ENCODE measurements around the gene CEACAM4.

CEACAM4 gene

DNA sequence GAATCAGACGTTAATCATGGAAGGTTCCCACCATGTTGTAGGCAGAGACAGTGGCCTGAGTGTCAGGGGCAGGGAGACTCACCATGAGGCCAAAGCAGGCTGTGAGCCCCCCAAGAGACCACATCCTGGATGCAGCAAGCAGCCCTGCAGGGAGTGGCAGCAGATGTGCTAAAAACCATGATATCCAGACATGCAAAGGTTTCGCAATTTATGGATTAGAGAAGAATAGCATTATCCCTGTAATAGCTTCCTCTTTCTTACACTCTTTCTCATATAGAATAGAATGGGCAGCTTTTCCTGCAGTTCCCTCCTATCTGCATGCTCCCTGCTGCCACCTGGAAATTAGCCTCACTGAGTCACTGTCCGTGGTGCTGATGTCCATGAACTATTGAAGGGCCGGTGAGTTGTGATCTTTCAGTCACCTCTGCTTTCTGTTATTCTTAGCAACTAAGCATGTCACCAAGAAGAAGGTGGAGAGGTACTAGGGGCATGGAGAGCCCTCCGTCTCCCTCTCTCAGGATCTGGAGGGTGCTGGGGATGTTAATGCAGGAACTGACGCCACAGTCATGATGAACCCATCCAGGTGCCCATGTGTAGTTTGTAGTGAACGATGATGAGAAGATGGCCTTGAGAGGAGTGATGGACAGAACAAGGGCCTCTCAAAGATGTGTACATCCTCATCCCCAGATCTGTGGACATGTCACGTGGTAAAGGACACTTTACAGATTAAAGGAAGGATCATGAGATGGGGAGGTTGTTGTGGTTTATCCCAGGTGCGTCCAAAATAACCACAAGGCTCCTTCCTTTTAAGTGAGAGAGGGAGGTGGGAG lies 9.9 kb downstream of the CEACAM4 start:
- Histone ChIP-seq H3K4me3 (ENCODE audit: low read length) (no peak overlapping the region), H3K36me3 (ENCODE audit: control insufficient read depth, low read depth, low read length) (no peaks in the 10 kb centered on the region), H3K9ac (ENCODE audit: low read length) (no peak overlapping the region), H3K27ac (ENCODE audit: low read length) (no peak overlapping the region), H3K4me1 (ENCODE audit: control insufficient read depth, low read depth, low read length) (no peaks in the 10 kb centered on the region), H3K9me3 (ENCODE audit: control insufficient read depth, low read depth, low read length) (no peaks in the 10 kb centered on the region), H3K27me3 (ENCODE audit: control insufficient read depth, insufficient read depth, low read length) (no peaks in the 10 kb centered on the region)

DNA sequence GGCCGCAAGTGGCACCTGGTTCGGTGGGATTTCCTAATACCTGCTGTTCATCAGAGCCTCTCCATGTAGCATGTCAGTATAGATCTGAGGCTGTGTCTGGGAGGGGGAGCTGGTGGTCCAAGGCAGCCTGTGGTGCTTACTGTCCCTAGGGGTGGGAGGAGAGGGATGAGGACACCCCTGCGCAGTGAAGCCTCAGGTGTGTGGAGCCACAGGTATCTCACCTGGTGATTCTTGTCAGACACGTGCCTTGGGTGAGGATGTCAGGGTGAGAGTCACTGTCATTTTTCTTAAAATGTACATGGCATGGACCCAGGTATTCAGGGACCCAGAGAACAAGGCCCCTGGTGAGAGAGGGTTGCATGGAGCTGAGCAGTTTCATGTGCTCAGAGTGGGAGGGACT lies 11.7 kb downstream of the CEACAM4 start:
- H3K27ac ChIP-seq (ENCODE audit: low read length): no peak overlapping the region

GRCh38 chr19:41612483-41612882 lies 14.4 kb downstream of the CEACAM4 start:
- Histone ChIP-seq H3K9me3 (ENCODE audit: control insufficient read depth, low read depth, low read length) (no peaks in the 10 kb centered on the region), H3K27ac (ENCODE audit: low read length) (no peak overlapping the region), H3K9ac (ENCODE audit: low read length) (no peak overlapping the region), H3K27me3 (ENCODE audit: control insufficient read depth, insufficient read depth, low read length) (no peaks in the 10 kb centered on the region), H3K4me3 (ENCODE audit: low read length) (no peak overlapping the region), H3K36me3 (ENCODE audit: control insufficient read depth, low read depth, low read length) (no peaks in the 10 kb centered on the region), H3K4me1 (ENCODE audit: control insufficient read depth, low read depth, low read length) (no peaks in the 10 kb centered on the region)

More for the DNA sequence above, 11.7 kb downstream of the CEACAM4 start:
- Histone ChIP-seq H3K9me3 (ENCODE audit: control insufficient read depth, low read depth, low read length) (no peaks in the 10 kb centered on the region), H3K27me3 (ENCODE audit: control insufficient read depth, insufficient read depth, low read length) (no peaks in the 10 kb centered on the region), H3K36me3 (ENCODE audit: control insufficient read depth, low read depth, low read length) (no peaks in the 10 kb centered on the region), H3K4me3 (ENCODE audit: low read length) (no peak overlapping the region), H3K9ac (ENCODE audit: low read length) (no peak overlapping the region), H3K4me1 (ENCODE audit: control insufficient read depth, low read depth, low read length) (no peaks in the 10 kb centered on the region)

GRCh38 chr19:41610789-41611188 lies 16.1 kb downstream of the CEACAM4 start:
- Histone ChIP-seq H3K9ac (ENCODE audit: low read length) (no peak overlapping the region), H3K27me3 (ENCODE audit: control insufficient read depth, insufficient read depth, low read length) (peaks cover 3% of the 10 kb centered on the region), H3K27ac (ENCODE audit: low read length) (no peak overlapping the region), H3K9me3 (ENCODE audit: control insufficient read depth, low read depth, low read length) (no peaks in the 10 kb centered on the region), H3K36me3 (ENCODE audit: control insufficient read depth, low read depth, low read length) (no peaks in the 10 kb centered on the region), H3K4me1 (ENCODE audit: control insufficient read depth, low read depth, low read length) (no peaks in the 10 kb centered on the region), H3K4me3 (ENCODE audit: low read length) (no peak overlapping the region)

DNA sequence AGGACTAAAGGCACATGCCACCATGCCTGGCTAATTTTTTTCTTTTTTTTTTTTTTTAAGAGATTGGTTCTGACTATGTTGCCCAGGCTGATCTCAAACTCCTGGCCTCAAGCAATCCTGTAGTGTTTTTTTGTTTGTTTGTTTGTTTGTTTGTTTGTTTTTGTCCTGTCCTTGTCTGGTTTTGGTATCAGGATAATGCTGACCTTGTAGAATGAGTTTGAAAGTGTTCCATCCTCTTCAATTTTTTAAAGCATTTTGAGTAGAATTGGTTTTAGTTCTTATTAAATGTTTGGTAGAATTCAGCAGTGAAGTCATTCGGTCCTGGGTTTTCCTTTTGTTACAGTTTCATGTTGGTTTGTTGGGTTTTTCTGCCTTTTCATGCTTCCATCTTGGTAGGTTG lies 19.2 kb downstream of the CEACAM4 start:
- H3K9ac ChIP-seq (ENCODE audit: low read length): no peak overlapping the region
- H3K4me3 ChIP-seq (ENCODE audit: low read length): no peak overlapping the region
- no peaks in the 10 kb centered on the region for H3K9me3 ChIP-seq (ENCODE audit: control insufficient read depth, low read depth, low read length)
- H3K27me3 ChIP-seq (ENCODE audit: control insufficient read depth, insufficient read depth, low read length): peaks cover 29% of the 10 kb centered on the region
- H3K36me3 ChIP-seq (ENCODE audit: control insufficient read depth, low read depth, low read length): no peaks in the 10 kb centered on the region
- H3K27ac ChIP-seq (ENCODE audit: low read length): no peak overlapping the region
- no peaks in the 10 kb centered on the region for H3K4me1 ChIP-seq (ENCODE audit: control insufficient read depth, low read depth, low read length)

GRCh38 chr19:41606215-41606837 lies 20.5 kb downstream of the CEACAM4 start:
- H3K4me1 ChIP-seq (ENCODE audit: control insufficient read depth, low read depth, low read length): no peaks in the 10 kb centered on the region
- H3K36me3 ChIP-seq (ENCODE audit: control insufficient read depth, low read depth, low read length): no peaks in the 10 kb centered on the region
- H3K27ac ChIP-seq (ENCODE audit: low read length): no peak overlapping the region
- no peak overlapping the region for H3K4me3 ChIP-seq (ENCODE audit: low read length)
- H3K27me3 ChIP-seq (ENCODE audit: control insufficient read depth, insufficient read depth, low read length): peaks cover 40% of the 10 kb centered on the region
- H3K9ac ChIP-seq (ENCODE audit: low read length): no peak overlapping the region
- no peaks in the 10 kb centered on the region for H3K9me3 ChIP-seq (ENCODE audit: control insufficient read depth, low read depth, low read length)

- Histone ChIP-seq H3K4me1 (ENCODE audit: control insufficient read depth, low read depth, low read length) (peaks cover 5% of the 10 kb centered on the region), H3K27me3 (ENCODE audit: control insufficient read depth, insufficient read depth, low read length) (peaks cover 55% of the 10 kb centered on the region), H3K9ac (ENCODE audit: low read length) (no peak overlapping the region), H3K4me3 (ENCODE audit: low read length) (no peak overlapping the region), H3K36me3 (ENCODE audit: control insufficient read depth, low read depth, low read length) (no peaks in the 10 kb centered on the region), H3K27ac (ENCODE audit: low read length) (no peak overlapping the region), H3K9me3 (ENCODE audit: control insufficient read depth, low read depth, low read length) (no peaks in the 10 kb centered on the region)
Measured at GRCh38 chr19:41604831-41605230, 22.0 kb downstream of the CEACAM4 start.

DNA sequence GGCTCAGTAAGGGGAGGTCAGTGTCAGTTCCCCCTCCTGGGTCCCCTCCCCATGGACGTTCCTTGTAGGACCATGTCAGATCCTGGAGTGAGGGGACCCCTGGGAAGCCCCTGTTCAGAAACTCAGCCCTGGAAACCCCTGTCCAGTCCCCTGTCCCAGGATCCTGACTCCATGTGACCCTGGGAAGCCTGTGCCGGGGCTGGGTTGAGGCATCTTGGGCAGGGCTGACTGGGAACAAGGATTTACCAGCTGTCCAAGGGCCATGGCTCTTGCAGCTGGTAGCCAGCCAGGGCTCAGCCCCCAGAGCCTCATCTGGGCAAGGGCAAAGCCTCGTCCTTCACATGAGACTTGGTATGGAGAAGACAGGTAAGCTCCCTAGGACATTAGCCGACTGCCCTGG lies 25.1 kb downstream of the CEACAM4 start:
- Histone ChIP-seq H3K4me1 (ENCODE audit: control insufficient read depth, low read depth, low read length) (peaks cover 11% of the 10 kb centered on the region), H3K9ac (ENCODE audit: low read length) (no peak overlapping the region), H3K36me3 (ENCODE audit: control insufficient read depth, low read depth, low read length) (no peaks in the 10 kb centered on the region), H3K27ac (ENCODE audit: low read length) (no peak overlapping the region), H3K4me3 (ENCODE audit: low read length) (no peak overlapping the region), H3K9me3 (ENCODE audit: control insufficient read depth, low read depth, low read length) (no peaks in the 10 kb centered on the region), H3K27me3 (ENCODE audit: control insufficient read depth, insufficient read depth, low read length) (peaks cover 70% of the 10 kb centered on the region)

DNA sequence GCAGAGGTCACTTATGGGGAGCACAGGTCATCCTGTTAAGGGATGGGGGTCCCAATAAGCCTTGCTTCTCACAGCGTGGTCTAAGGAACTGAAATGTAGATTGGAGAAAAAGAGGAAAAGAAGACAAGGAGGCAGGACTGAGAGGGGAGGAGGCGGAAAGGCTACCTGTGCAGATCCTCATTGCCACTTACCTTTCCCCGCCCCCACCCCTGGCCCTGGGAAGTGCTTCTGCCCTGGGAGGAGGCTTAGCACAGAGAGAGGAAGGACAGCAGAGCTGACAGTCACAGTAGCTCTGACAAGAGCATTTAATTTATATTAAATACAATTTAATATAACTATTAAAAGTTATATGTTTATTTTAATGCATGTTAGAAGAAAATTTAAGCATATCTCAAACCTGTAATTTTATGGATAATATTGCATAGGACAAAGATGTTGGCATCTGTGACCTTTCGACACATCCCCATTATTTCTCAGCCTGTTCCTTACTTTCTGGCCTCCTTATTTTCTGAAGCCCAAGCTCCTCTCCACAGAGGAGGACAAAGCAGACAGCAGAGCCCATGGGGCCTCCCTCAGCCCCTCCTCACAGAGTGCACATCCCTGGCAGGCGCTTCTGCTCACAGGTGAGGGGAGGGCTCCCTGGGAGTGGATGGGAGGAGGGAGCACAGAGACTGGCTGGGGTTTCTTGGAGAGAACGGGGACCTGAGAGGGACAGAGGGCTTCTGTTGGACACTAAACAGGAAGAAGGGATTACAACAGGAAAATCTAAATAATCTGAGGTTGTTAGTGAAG lies 27.5 kb downstream of the CEACAM4 start:
- Histone ChIP-seq H3K9me3 (ENCODE audit: control insufficient read depth, low read depth, low read length) (no peaks in the 10 kb centered on the region), H3K4me3 (ENCODE audit: low read length) (no peak overlapping the region), H3K27me3 (ENCODE audit: control insufficient read depth, insufficient read depth, low read length) (peaks cover 72% of the 10 kb centered on the region), H3K4me1 (ENCODE audit: control insufficient read depth, low read depth, low read length) (peaks cover 11% of the 10 kb centered on the region), H3K9ac (ENCODE audit: low read length) (no peak overlapping the region), H3K36me3 (ENCODE audit: control insufficient read depth, low read depth, low read length) (no peaks in the 10 kb centered on the region), H3K27ac (ENCODE audit: low read length) (no peak overlapping the region)

- no peak overlapping the region for H3K27ac ChIP-seq (ENCODE audit: low read length)
- H3K27me3 ChIP-seq (ENCODE audit: control insufficient read depth, insufficient read depth, low read length): peaks cover 55% of the 10 kb centered on the region
Measured at GRCh38 chr19:41597600-41598041, 29.3 kb downstream of the CEACAM4 start.

DNA sequence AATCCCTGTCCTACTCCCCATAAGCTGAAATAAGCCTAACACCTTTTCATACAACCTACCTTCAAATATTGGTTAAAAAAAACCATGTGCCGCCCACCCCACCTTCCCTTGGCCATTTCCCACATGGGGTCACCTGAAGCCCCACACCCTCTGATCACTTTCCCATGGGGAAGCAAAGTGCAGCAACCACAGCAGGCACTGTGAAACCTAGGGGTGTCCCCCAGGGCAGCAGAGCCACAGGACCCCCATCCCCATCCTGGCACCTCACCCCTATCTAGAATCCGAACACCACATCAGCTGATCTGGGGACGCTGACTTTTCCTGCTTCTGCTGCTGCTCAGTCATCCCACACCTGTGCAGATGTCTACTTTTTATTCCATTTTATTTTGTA lies 31.0 kb downstream of the CEACAM4 start:
- Histone ChIP-seq H3K9ac (ENCODE audit: low read length) (no peak overlapping the region), H3K27me3 (ENCODE audit: control insufficient read depth, insufficient read depth, low read length) (peaks cover 40% of the 10 kb centered on the region), H3K27ac (ENCODE audit: low read length) (no peak overlapping the region), H3K9me3 (ENCODE audit: control insufficient read depth, low read depth, low read length) (no peaks in the 10 kb centered on the region), H3K4me3 (ENCODE audit: low read length) (no peak overlapping the region), H3K4me1 (ENCODE audit: control insufficient read depth, low read depth, low read length) (peaks cover 11% of the 10 kb centered on the region), H3K36me3 (ENCODE audit: control insufficient read depth, low read depth, low read length) (no peaks in the 10 kb centered on the region)

More at GRCh38 chr19:41597600-41598041, 29.3 kb downstream of the CEACAM4 start:
- no peaks in the 10 kb centered on the region for H3K9me3 ChIP-seq (ENCODE audit: control insufficient read depth, low read depth, low read length)
- no peak overlapping the region for H3K9ac ChIP-seq (ENCODE audit: low read length)
- H3K36me3 ChIP-seq (ENCODE audit: control insufficient read depth, low read depth, low read length): no peaks in the 10 kb centered on the region
- peaks cover 11% of the 10 kb centered on the region for H3K4me1 ChIP-seq (ENCODE audit: control insufficient read depth, low read depth, low read length)
- H3K4me3 ChIP-seq (ENCODE audit: low read length): no peak overlapping the region
